SKM-1 treated with dmso at 0.1 percent for 144 hours (cell line): ENCODE data around the gene NYAP2.

Source experiments
- DNase-seq: peaks from one replicate; lab custom pipeline; 2025; ENCODE audit not compliant: unreplicated experiment; lab: John Stamatoyannopoulos, UW

Gene NYAP2

DNA sequence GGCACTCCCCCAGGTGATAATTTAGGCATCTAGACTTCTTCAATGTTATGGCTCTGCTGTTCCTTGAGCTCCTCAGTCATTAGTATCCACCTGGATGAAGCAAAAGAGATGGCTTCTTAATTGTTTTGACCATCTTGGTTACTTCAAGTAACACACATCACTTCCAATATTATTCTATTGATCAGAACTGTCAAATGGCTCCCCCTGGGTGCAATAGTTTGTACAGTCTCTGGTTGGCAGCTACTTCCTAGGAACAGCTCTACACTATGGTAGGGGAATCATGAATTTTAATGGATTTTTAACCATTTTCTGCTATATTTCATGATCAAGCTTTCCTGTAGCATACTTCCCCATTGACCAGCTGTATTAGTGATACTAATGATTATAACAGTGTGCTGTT is 157.0 kb downstream of the NYAP2 start:
- no peak for DNase-seq

DNA sequence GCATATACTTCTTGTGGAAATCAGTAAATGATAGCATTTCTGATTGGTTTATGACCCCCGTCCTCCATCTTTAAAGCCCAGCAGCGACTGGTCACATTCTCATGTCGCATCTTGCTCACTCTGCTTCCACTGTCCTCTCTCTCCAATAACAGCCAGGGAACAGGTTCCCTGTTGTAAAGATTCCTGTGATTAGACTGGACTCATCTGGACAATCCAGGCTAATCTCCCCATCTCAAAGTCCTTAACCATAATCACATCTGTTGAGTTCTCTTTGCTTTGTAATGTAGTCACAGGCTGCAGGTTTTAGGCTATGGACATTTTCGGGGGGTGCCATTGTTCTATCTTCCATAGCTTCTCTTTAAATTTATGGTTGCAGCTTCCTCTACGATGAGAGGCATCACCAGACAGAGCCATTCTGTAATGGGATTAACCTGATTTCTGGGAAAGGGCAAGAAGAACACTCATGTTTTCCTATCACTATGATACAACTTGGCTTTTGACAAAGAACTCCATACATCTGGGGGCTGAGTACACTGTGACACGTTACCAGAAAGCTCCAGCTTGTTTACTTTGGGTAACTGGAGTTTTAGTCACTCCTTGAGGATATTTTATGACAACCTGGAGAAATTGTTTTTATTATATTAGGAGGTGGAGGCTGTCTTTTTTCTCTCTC is 159.0 kb downstream of the NYAP2 start:
- no peak for DNase-seq

DNA sequence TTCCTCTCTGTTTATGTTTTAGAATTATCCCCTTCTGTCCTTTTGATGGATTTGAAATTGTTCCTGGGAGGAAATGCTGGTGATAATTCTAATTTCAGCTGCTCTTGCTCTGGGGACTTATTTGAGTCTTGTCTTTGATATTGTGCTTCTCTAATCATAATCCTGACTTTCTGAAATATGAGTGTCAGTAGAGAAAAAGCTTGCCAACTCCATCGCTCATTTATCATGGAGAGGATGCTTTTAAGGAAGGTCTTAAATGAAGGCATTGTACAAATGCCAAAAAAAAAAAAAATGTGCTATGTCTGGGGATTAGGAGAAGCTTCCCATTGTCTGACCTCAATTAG is 159.5 kb downstream of the NYAP2 start:
- no peak for DNase-seq

DNA sequence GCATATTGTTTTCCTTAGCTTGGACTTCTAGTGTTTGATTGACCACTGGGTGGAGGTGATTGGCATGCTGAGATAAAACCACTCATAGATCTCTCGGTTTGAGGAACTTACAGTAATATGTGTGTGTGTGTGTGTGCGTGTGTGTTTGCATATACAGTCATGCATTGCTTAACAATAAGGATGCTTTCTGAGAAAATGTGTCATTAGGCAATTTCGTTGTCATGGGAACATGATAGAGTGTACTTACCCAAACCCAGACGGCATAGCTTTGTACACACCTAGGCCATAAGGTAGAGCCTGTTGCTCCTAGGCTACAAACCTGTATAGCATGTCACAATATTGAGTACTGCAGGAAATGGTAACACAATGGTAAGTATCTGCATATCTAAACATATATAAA is 167.3 kb downstream of the NYAP2 start:
- DNase-seq = no peak

DNA sequence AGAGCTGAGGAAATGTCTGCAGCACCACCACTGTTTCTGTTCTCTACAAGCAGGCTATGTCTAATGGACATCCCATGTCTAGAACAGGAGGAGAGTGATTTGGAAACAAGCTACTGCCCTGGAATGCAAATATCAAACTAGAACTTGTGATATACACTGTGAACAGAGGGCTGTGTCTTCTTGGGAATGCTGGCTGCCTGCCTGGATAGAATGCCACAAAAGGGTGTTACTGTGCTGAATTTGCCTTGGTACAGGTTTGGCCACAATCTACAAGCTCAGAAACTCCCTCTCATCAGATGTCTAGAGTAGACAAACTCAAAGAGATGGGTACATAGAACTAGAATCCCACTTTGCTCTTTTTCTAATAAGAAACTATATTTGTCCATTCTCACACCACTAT is 170.5 kb downstream of the NYAP2 start:
- no peak for DNase-seq

DNA sequence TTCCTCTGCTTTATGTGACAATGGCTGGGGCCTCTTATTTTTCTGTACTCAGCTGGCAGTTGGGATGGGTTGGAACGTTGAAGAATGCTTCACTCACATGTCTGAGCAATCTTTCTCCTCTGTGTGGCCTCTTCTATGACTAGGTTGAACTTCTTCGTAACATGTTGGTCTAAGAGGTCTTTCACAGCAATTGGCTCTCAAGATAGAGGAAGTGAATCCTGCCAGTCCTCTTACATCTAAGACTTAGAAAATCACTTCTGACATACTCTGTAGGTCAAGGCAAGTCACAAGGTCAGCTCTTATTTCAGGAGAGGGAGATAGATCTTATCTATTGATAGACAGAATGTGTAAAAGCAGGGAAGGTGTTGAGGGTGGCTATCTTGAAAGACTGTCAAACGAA is 174.1 kb downstream of the NYAP2 start:
- no peak for DNase-seq

DNA sequence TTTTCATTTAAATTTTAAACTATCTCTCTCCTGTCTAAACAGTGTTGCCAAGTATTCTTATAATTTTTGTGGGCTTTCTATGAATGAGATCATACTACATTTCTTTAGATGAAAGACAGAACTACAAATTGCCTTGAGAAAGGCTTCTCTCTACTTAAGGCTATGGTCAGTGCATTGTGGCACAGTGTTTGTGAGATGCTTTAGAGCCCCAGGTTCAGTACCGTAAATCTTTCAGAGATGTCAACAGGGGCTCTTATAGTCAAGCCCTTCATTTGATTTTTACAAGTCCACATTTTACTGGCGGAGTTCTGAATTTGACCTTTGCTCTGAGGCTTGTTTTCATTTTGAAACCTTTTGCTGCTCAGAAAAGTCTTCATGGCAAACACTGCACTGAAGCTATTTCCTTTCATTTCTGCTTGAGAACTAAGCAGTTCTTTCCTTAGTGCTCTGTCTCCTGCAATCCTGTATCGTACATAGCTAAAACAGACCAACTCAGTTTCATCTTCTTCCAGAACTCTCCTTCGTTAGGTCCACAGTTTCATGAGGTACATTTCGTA is 175.2 kb downstream of the NYAP2 start:
- DNase-seq = no peak

DNA sequence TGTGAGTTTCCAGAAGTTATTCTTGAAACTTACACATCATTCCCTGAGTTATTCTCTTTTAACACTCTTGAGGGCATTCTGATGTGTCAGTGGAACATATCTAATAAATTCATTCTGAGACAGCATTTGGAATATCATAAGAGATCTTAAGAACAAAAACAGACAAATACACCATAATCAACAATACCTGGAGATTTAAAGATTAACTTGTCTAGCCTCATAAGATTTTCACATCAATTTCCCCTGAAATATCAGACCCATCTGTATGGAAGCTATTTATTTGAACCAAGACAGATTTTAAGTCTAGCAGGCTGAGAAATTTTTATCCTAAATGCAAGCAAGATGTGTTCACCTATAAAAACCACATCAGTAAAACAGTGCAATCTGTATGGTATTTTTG is 181.6 kb downstream of the NYAP2 start:
- DNase-seq = no peak

DNA sequence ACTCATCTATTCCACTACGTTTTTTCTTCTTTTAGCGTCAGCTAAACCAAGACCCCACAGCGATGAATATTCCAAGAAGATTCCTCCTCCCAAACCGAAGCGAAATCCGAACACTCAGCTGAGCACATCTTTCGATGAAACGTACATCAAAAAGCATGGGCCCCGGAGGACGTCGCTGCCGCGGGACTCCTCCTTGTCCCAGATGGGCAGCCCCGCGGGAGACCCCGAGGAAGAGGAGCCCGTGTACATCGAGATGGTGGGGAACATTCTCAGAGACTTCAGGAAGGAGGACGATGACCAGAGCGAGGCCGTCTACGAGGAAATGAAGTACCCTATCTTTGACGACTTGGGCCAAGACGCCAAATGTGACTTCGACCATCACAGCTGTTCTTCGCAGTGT is 182.4 kb downstream of the NYAP2 start:
- no peak for DNase-seq

DNA sequence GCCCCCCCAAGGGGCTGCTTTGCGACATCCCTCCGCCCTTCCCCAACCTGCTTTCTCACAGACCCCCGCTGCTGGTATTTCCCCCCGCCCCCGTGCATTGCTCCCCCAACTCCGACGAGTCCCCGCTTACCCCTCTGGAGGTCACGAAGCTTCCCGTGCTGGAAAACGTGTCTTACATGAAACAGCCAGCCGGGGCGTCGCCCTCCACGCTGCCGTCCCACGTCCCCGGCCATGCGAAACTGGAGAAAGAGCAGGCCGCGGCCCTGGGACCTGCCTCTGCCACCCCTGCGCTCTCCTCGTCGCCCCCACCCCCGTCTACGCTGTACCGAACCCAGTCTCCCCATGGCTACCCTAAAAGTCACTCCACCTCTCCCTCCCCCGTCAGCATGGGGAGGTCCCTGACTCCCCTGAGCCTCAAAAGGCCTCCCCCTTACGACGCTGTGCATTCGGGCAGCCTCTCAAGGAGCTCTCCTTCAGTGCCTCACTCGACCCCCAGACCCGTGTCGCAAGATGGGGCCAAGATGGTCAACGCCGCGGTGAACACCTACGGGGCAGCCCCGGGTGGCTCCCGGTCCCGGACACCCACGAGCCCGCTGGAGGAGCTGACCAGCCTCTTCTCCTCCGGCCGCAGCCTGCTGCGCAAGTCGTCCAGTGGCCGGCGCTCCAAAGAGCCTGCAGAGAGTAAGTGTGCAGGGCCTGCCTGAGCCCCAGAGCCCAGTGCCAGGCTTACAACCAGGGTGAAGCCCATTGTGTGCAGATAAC is 183.0 kb downstream of the NYAP2 start:
- no peak for DNase-seq

DNA sequence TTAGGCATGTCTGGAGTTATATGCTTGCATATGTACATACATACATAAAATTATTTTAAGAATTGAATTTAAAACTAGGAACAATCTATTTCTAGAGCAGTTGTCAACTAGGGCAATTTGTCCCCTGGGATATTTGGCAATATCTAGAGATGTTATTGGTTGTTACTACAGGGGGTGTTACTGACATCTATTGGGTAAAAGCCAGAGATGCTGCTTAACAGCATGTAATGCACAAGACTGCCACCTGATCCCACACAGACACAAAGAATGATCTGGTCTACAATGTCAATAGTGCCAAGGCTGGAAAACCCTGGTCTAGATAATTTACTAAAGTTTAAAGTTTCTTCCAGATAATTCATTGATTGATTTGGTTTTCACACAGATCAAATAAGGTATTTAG is 185.3 kb downstream of the NYAP2 start:
- no peak for DNase-seq

DNA sequence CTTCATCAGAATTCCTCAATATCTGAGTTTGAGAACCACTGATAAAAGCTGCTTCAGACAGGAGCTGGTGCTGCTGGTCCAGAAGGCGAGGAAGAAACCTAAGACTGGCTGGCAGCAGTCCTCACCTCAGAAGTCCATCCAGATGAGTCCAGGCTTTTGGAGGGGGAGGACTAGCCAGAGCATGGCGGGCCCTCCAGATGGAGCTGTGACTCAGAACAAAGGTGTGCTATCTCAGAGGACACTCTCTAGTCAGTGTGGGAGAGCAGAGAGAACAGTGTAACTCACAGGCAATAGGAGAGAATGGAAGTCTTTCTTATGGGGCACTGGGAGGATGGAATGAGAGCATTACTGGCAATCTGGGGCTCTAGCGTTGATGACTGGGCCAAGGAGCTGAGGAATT is 191.4 kb downstream of the NYAP2 start:
- DNase-seq = no peak

DNA sequence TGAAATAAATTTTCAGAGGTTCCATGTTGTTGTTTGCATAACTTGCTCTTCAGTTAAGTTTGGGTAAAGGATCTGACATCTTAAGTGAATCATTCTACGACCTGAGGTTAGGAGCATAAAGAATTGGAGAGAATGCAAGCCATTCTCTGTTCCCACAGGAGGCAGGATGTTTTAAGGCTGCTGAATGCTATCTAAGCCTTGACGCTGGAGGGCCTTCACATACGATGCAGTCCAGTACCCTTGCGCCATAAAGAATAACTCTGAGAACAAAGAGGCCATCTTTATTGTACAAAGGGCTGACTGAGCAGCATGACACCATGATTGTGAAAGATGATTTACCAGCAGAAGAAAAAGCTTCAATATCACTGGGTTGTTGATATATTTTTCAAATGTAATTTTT is 198.4 kb downstream of the NYAP2 start:
- no peak for DNase-seq

DNA sequence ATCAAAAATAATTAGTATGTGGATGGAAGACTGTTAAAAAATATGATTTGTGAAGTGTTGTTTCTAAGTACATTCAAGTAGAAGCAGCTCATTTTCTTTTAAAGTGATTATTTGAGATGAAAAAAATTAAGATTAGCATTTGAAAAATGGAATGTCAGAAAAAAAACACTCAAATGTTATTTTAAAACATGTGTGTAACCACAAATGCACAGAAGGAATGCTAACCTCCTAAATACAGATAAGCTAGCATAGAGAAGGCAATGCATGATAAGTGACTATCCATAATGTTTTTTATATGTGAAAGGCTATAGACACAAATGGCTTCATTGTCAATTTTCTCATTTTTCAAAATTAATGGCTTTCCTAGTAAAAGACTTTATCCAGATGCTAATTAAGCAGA is 198.9 kb downstream of the NYAP2 start:
- DNase-seq = no peak

DNA sequence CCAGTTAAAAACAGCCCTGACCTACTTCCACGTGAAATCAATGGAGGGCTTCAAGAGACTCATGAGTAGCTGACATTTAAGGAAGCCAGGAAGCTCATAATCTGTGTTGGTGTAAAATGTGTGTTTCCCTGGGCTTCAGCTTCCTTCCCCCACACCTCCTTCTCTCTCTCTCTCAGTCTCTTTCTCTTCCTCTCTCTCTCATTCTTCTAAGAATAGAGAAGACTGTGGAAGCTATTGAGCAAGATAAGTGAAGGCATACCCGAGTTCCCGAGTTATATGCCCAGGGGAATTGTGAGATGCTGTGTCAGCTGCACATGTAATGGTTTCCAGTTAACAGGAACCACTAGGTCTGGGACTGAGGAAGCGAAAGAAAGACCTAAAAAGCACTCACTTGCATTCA is 199.4 kb downstream of the NYAP2 start:
- no peak for DNase-seq

DNA sequence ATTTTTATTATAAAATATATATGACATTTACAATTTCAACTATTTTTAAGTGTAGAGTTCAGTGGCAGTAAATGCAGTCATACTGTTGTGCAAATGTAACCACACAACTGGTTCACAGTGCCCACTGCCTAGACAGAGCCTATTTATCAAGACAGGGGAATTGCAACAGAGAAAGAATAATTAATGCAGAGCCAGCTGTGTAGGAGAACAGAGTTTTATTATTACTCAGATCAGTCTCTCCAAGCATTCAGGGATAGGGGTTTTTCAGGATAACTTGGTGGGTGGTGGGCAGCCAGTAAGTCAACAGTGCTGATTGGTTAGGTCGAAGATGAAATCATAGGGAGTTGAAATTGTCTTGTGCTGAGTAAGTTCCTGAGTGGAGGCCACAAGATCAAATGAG is 200.3 kb downstream of the NYAP2 start:
- no peak for DNase-seq

DNA sequence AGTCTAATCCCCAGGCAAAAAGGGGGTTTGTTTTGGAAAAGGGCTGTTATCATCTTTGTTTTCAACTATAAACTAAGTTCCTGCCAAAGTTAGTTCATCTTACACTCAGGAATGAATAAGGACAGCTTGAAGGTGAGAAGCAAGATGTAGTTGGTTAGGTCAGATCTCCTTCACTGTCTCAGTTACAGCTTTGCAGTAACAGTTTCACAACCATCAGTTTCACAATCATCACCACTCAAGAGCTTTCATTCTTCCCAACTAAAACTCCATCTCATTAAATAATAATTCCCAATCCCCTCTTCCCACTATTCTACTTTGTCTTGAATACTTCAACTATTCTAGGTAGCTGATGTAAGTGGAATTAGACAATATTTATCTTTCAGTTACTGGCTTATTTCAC is 200.9 kb downstream of the NYAP2 start:
- peak; percentile 13 for DNase-seq

DNA sequence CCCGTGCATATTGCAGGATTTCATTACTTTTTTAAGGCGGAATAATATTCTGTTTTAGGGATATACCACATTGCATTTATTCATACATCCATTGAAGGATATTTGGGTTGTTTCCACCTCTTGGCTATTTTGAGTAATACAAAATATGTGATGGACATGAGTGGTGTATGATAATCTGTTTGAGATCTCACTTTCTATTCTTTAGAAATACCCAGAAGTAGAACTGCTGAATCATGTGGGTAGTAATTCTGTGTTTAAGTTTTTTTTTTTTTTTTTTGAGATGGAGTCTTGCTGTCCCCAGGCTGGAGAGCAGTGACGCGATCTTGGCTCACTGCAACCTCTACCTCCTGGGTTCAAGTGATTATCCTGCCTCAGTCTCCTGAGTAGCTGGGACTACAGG is 201.4 kb downstream of the NYAP2 start:
- DNase-seq = no peak

DNA sequence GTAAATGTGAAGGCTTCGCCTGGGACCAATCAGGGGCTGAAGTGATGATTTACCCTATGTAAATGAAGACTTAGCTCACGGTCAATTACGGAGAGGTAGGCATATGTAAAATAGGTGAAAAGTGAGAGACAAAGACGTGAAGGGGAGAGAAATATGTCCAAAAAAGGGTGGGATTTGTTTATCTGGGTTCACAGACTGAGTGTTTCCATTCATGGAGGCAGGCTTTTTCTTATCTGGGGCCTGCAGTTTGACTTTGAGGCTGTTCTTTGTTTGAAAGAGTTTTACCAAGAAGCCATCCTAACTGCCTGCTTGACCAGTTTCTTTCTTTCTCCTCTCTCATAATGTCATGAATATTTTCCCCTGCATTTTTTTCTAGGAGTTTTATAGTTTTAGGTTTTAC is 202.7 kb downstream of the NYAP2 start:
- DNase-seq = no peak

DNA sequence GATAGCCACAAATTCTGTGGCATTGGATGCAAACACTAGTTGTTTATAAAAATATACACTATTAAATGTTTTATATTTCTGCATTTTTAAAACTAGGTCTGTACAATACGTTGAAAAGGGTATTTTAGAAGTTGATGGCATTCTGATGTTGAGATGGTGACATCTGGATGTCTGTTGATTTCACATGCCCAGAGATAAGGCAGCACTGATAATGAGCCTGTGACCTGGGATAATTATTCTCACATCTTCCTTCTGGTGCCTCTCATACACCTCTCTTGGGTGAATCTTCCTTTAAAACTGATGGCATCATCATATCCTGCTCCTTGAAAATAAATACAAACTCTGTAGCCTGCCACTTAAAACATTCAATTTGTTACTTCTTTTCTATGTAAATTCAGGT is 208.6 kb downstream of the NYAP2 start:
- DNase-seq = no peak

DNA sequence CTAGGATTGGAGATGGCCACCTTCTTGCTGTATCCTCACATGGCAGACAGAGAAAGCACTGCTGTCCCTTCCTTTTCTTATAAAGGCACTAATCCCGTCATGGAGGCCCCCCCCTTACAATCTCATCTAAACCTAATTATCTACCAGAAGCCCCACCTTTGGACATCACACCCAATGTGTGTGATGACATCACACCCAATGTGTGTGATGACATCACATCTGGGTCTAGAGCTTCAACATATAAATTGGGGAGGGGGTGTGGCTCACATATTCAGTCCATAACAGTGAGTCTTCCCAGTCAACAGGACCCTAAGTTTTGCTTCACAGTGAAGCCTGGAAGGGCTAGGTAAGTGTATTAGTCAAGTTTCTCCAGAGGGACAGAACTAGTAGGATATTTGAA is 213.1 kb downstream of the NYAP2 start:
- DNase-seq = no peak

DNA sequence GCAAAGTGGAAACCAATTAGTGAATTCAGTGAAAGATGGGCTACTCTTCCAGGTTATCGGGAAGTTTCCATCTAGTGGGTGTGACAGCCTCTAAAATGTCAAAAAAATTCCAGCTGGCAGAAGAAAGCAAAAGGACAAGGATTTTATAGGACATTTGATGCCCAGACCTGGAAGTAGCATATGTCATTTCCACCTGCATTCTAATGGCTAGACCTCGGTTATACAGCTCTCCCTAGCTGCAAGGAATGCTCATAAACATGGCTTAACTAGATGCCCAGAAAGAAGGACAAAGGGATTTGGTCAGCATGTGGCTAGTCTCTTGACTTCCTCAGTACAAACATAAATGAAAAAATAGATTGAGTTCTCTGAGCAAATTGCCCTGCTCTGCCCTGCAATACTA is 215.4 kb downstream of the NYAP2 start:
- no peak for DNase-seq

DNA sequence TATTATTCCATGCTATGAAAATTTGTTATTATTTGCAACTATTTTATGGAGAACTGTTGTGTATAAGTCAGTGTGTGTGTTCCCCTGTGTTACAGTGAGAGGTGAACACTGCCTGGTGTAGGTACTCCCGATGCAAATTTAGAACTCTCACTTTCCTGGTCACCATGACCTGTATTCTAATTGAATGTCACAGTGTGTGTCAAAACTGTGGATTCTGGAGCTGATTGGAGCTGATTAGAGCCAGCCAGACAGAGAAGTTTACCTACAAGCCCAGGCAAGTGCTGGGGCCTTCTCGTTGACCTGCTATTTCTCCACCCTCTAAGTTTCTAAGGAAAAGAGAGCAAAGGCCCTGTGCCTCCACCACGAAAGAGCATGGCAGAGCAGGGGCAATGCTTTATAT is 216.0 kb downstream of the NYAP2 start:
- DNase-seq = no peak
